DND-41 (cell line): ENCODE measurements around the gene TTC24.

ENCODE experiments used
- ATAC-seq: fragments of 200-7000 bp; cut with Tn5 transposase; 3 replicates; pipeline ENCODE4 v1.9.1; 2021; ENCODE audit warnings: low read depth; ENCODE audit not compliant: insufficient read depth
- DNase-seq: peaks from one replicate; pipeline ENCODE4 v3.0.0-alpha.2; 2020
- H2AFZ ChIP-seq: 2 replicates; pipeline ENCODE4 v1.6.0; 2012; ENCODE audit warnings: low read depth, low read length
- H3K27ac ChIP-seq: 2 replicates; pipeline ENCODE4 v1.5.1; 2012; ENCODE audit warnings: low read length, inconsistent platforms
- H3K27me3 ChIP-seq: fragments of 200-600 bp; sonication (generic); 2 replicates; pipeline ENCODE4 v1.6.0; 2012; ENCODE audit warnings: low read length, mild to moderate bottlenecking, inconsistent platforms; ENCODE audit not compliant: insufficient read depth, poor library complexity
- H3K36me3 ChIP-seq: 2 replicates; pipeline ENCODE4 v1.5.1; 2012; ENCODE audit warnings: low read length, inconsistent platforms; ENCODE audit not compliant: insufficient read depth
- H3K4me1 ChIP-seq: 2 replicates; pipeline ENCODE4 v1.5.1; 2012; ENCODE audit warnings: mild to moderate bottlenecking, low read length; ENCODE audit not compliant: insufficient read depth
- H3K4me2 ChIP-seq: 2 replicates; pipeline ENCODE4 v1.6.0; 2012; ENCODE audit warnings: mild to moderate bottlenecking, moderate library complexity, low read length, inconsistent platforms; ENCODE audit not compliant: insufficient read depth
- H3K4me3 ChIP-seq, 2 experiments: fragments of 200-600 bp in 1 of 2; shearing (Covaris generic) in 1 of 2; 2 replicates each; pipeline ENCODE4 v1.5.1; 2012 to 2016; ENCODE audit warnings: inconsistent platforms in 2 of 2, low read length in 2 of 2, mild to moderate bottlenecking in 2 of 2, low read depth in 1 of 2, moderate library complexity in 1 of 2
- H3K79me2 ChIP-seq: 2 replicates; pipeline ENCODE4 v1.6.0; 2012; ENCODE audit warnings: low read length, inconsistent platforms; ENCODE audit not compliant: insufficient read depth
- H3K9ac ChIP-seq: 2 replicates; pipeline ENCODE4 v1.6.0; 2012; ENCODE audit warnings: low read depth, mild to moderate bottlenecking, inconsistent platforms, low read length, moderate library complexity
- H3K9me3 ChIP-seq: 2 replicates; pipeline ENCODE4 v1.5.1; 2012; ENCODE audit warnings: low read length, moderate library complexity, mild to moderate bottlenecking, inconsistent platforms; ENCODE audit not compliant: insufficient read depth, severe bottlenecking
- H4K20me1 ChIP-seq: 2 replicates; pipeline ENCODE4 v1.6.0; 2012; ENCODE audit warnings: low read length; ENCODE audit not compliant: insufficient read depth
- CTCF ChIP-seq: IDR thresholded peaks from 2 replicates; pipeline ENCODE4 v1.5.1; 2012; ENCODE audit warnings: borderline replicate concordance, low read length, moderate library complexity, mild to moderate bottlenecking; ENCODE audit not compliant: poor library complexity, severe bottlenecking; ENCODE audit errors: extremely low read depth
- EZH2 ChIP-seq: IDR thresholded peaks from 3 replicates; pipeline ENCODE4 v1.6.1; 2012; ENCODE audit warnings: borderline replicate concordance, low read depth, mild to moderate bottlenecking, moderate library complexity, low read length, inconsistent platforms; ENCODE audit not compliant: severe bottlenecking

The TTC24 gene

GRCh38 chr1:156553860-156554485, 25.6 kb upstream of the TTC24 start:
- TF ChIP-seq EZH2 (no peak), CTCF (no peak)
- no peak overlapping the region for H3K4me3 ChIP-seq
- H3K9me3 ChIP-seq, result no peaks in the 10 kb centered on the region
- H3K79me2 ChIP-seq, result no peaks in the 10 kb centered on the region
- H3K27me3 ChIP-seq, result no peaks in the 10 kb centered on the region
- H3K4me1 ChIP-seq, result no peaks in the 10 kb centered on the region
- H3K4me2 ChIP-seq, result no peak overlapping the region
- H4K20me1 ChIP-seq, result no peaks in the 10 kb centered on the region
- H3K9ac ChIP-seq, result no peak overlapping the region
- ATAC-seq, result no peak
- H3K36me3 ChIP-seq, result peaks cover 57% of the 10 kb centered on the region
- no peak overlapping the region for H2AFZ ChIP-seq
- DNase-seq, result no peak
- no peak overlapping the region for H3K27ac ChIP-seq

- TF ChIP-seq CTCF (no peak), EZH2 (no peak)
- no peak for DNase-seq
- no peak overlapping the region for H3K27ac ChIP-seq
These were observed 24.6 kb upstream of the TTC24 start for GRCh38 chr1:156554971-156555370.

GRCh38 chr1:156555715-156556114, 23.8 kb upstream of the TTC24 start:
- H3K4me1 ChIP-seq, result no peaks in the 10 kb centered on the region
- ATAC-seq (no peak), DNase-seq (no peak)
- H3K9ac ChIP-seq, result no peak overlapping the region
- no peak overlapping the region for H3K4me3 ChIP-seq
- no peak overlapping the region for H3K4me2 ChIP-seq
- no peaks in the 10 kb centered on the region for H3K9me3 ChIP-seq
- H3K36me3 ChIP-seq, result peaks cover 60% of the 10 kb centered on the region
- no peaks in the 10 kb centered on the region for H4K20me1 ChIP-seq
- no peak overlapping the region for H3K27ac ChIP-seq
- TF ChIP-seq CTCF (no peak), EZH2 (no peak)
- H2AFZ ChIP-seq, result no peak overlapping the region
- no peaks in the 10 kb centered on the region for H3K79me2 ChIP-seq
- no peaks in the 10 kb centered on the region for H3K27me3 ChIP-seq

More at GRCh38 chr1:156554971-156555370, 24.6 kb upstream of the TTC24 start:
- H4K20me1 ChIP-seq, result no peaks in the 10 kb centered on the region
- H2AFZ ChIP-seq, result no peak overlapping the region
- H3K4me2 ChIP-seq, result no peak overlapping the region
- no peaks in the 10 kb centered on the region for H3K27me3 ChIP-seq
- no peak overlapping the region for H3K9ac ChIP-seq
- no peaks in the 10 kb centered on the region for H3K9me3 ChIP-seq
- no peak for ATAC-seq
- H3K4me1 ChIP-seq, result no peaks in the 10 kb centered on the region
- peaks cover 61% of the 10 kb centered on the region for H3K36me3 ChIP-seq
- H3K4me3 ChIP-seq, result no peak overlapping the region
- no peaks in the 10 kb centered on the region for H3K79me2 ChIP-seq
